ENCODE measurements around the gene KCNV2.
"Not testable (repeated sequence)": the region's sequence is repeated elsewhere in the genome, so short reads cannot be mapped to it uniquely, and the experiment has no call there.

KCNV2 gene

GRCh38 chr9:2717385-2717784 lies at the start of gene KCNV2:
TSS of gene KCNV2 (plus strand) at chr9:2717510. CDS start at chr9:2717740, 230 bp downstream.
- DNase-seq (ENCODE audit: low read depth in 2 of 2): no peak

- no peak for DNase-seq (ENCODE audit: low read depth in 2 of 2)
Measured at GRCh38 chr9:2673161-2673560, 44.1 kb upstream of the KCNV2 start.

GRCh38 chr9:2674141-2674824 lies 43.0 kb upstream of the KCNV2 start:
- no peak for DNase-seq (ENCODE audit: low read depth in 2 of 2)

GRCh38 chr9:2675834-2676233 lies 41.5 kb upstream of the KCNV2 start:
- no peak for DNase-seq (ENCODE audit: low read depth in 2 of 2)

GRCh38 chr9:2676466-2676865 lies 40.8 kb upstream of the KCNV2 start:
- no peak for DNase-seq (ENCODE audit: low read depth in 2 of 2)

GRCh38 chr9:2677915-2678889 lies 39.1 kb upstream of the KCNV2 start:
- DNase-seq (ENCODE audit: low read depth in 2 of 2): no peak

- no peak for DNase-seq (ENCODE audit: low read depth in 2 of 2)
Measured at GRCh38 chr9:2679011-2679410, 38.3 kb upstream of the KCNV2 start.

- no peak for DNase-seq (ENCODE audit: low read depth in 2 of 2)
Measured at GRCh38 chr9:2681981-2682380, 35.3 kb upstream of the KCNV2 start.

GRCh38 chr9:2686911-2687310 lies 30.4 kb upstream of the KCNV2 start:
- no peak for DNase-seq (ENCODE audit: low read depth in 2 of 2)

GRCh38 chr9:2688636-2689035 lies 28.7 kb upstream of the KCNV2 start:
- DNase-seq (ENCODE audit: low read depth in 2 of 2): no peak

GRCh38 chr9:2691212-2691611 lies 26.1 kb upstream of the KCNV2 start:
- DNase-seq (ENCODE audit: low read depth in 2 of 2): no peak

GRCh38 chr9:2691626-2692025 lies 25.7 kb upstream of the KCNV2 start:
- DNase-seq (ENCODE audit: low read depth in 2 of 2): no peak

GRCh38 chr9:2693056-2693455 lies 24.3 kb upstream of the KCNV2 start:
- DNase-seq (ENCODE audit: low read depth in 2 of 2): no peak

- no peak for DNase-seq (ENCODE audit: low read depth in 2 of 2)
Measured at GRCh38 chr9:2697492-2697891, 19.8 kb upstream of the KCNV2 start.

- no peak for DNase-seq (ENCODE audit: low read depth in 2 of 2)
Measured at GRCh38 chr9:2700398-2700797, 16.9 kb upstream of the KCNV2 start.

GRCh38 chr9:2700909-2701550 lies 16.3 kb upstream of the KCNV2 start:
- no peak for DNase-seq (ENCODE audit: low read depth in 2 of 2)

GRCh38 chr9:2704504-2704903 lies 12.8 kb upstream of the KCNV2 start:
- DNase-seq (ENCODE audit: low read depth in 2 of 2): no peak

GRCh38 chr9:2707256-2707655 lies 10.1 kb upstream of the KCNV2 start:
- not testable (repeated sequence) for DNase-seq (ENCODE audit: low read depth in 2 of 2)

GRCh38 chr9:2709645-2710101 lies 7.6 kb upstream of the KCNV2 start:
- DNase-seq (ENCODE audit: low read depth in 2 of 2): no peak

GRCh38 chr9:2711716-2712115 lies 5.6 kb upstream of the KCNV2 start:
- no peak for DNase-seq (ENCODE audit: low read depth in 2 of 2)

GRCh38 chr9:2718001-2718697 lies 839 bp downstream of the KCNV2 start:
- no peak for DNase-seq (ENCODE audit: low read depth in 2 of 2)

- no peak for DNase-seq (ENCODE audit: low read depth in 2 of 2)
Measured at GRCh38 chr9:2718698-2719033, 1.4 kb downstream of the KCNV2 start.

All from stimulated activated CD8-positive, alpha-beta memory T cell treated with anti-CD3 and anti-CD28 coated beads, Interleukin-7, amount 100 ng/mL, for 4 hours (primary cell).